Tibial nerve (tissue), 4 donors: ENCODE measurements around the gene RNFT1.
"Not testable (repeated sequence)": the region's sequence is repeated elsewhere in the genome, so short reads cannot be mapped to it uniquely, and the experiment has no call there.

Experiments used
- EP300 ChIP-seq, 2 donors: sonication (generic); formaldehyde crosslinking; IDR thresholded peaks; one replicate each; pipeline ENCODE4 v1.6.1; 2017; ENCODE audit warnings: antibody characterized with exemption in 2 of 2, mild to moderate bottlenecking in 1 of 2
- POLR2A ChIP-seq, 2 donors: fragments of 450-650 bp; IDR thresholded peaks; one replicate each; pipeline ENCODE4 v1.6.1; 2017; ENCODE audit warnings: antibody characterized with exemption in 2 of 2, mild to moderate bottlenecking in 2 of 2, moderate library complexity in 2 of 2
- TF ChIP-seq, protein P1 (sequence below), 5 experiments: fragments of 200-600 bp in 3 of 5; fragments of 450-650 bp in 2 of 5; sonication (generic) in 3 of 5; IDR thresholded peaks; one replicate each; pipeline ENCODE4 v1.5.1; 2016 to 2019; ENCODE audit warnings: antibody characterized with exemption in 5 of 5, mild to moderate bottlenecking in 3 of 5, moderate library complexity in 2 of 5

DNA sequence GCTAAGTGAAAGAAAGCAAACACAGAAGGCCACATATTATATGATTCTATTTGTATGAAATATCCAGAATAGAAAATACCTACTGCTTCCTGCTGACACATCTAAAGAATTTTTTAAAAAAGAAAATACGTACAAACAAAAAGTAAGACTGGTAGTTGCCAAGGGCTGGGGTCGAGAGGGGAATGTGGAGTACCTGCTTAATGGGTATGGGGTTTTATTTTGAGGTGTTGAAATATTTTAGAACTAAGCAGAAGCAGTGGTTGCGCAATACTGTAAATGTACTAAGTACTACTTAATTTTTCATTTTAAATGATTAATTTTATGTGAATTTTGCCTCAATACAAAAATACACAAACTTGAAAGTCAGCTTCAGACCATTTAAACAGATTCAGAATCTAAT is 32.1 kb upstream of the RNFT1 start:
- not testable (repeated sequence) for TF ChIP-seq POLR2A, EP300 (IDR thresholded peaks at IDR 0.05)
- TF ChIP-seq, protein P1, sequence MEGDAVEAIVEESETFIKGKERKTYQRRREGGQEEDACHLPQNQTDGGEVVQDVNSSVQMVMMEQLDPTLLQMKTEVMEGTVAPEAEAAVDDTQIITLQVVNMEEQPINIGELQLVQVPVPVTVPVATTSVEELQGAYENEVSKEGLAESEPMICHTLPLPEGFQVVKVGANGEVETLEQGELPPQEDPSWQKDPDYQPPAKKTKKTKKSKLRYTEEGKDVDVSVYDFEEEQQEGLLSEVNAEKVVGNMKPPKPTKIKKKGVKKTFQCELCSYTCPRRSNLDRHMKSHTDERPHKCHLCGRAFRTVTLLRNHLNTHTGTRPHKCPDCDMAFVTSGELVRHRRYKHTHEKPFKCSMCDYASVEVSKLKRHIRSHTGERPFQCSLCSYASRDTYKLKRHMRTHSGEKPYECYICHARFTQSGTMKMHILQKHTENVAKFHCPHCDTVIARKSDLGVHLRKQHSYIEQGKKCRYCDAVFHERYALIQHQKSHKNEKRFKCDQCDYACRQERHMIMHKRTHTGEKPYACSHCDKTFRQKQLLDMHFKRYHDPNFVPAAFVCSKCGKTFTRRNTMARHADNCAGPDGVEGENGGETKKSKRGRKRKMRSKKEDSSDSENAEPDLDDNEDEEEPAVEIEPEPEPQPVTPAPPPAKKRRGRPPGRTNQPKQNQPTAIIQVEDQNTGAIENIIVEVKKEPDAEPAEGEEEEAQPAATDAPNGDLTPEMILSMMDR (IDR thresholded peaks at IDR 0.05), result not testable (repeated sequence)
